Vagina (tissue), 2 donors: ENCODE data around the gene HOXB6.

ENCODE experiments used
- POLR2A ChIP-seq, 2 donors: fragments of 450-650 bp; IDR thresholded peaks; one replicate each; pipeline ENCODE4 v1.6.1; 2017; ENCODE audit warnings: antibody characterized with exemption in 2 of 2, mild to moderate bottlenecking in 2 of 2, moderate library complexity in 2 of 2
- TF ChIP-seq, protein P1 (sequence below), 3 experiments: fragments of 450-650 bp in 2 of 3; fragments of 200-600 bp in 1 of 3; sonication (generic) in 1 of 3; IDR thresholded peaks; one replicate each; pipeline ENCODE4 v1.5.1; 2017 to 2019; ENCODE audit warnings: antibody characterized with exemption in 3 of 3, mild to moderate bottlenecking in 2 of 3, moderate library complexity in 2 of 3

GRCh38 chr17:48558831-48559121, 46.0 kb downstream of the HOXB6 start:
- TF ChIP-seq, protein P1, sequence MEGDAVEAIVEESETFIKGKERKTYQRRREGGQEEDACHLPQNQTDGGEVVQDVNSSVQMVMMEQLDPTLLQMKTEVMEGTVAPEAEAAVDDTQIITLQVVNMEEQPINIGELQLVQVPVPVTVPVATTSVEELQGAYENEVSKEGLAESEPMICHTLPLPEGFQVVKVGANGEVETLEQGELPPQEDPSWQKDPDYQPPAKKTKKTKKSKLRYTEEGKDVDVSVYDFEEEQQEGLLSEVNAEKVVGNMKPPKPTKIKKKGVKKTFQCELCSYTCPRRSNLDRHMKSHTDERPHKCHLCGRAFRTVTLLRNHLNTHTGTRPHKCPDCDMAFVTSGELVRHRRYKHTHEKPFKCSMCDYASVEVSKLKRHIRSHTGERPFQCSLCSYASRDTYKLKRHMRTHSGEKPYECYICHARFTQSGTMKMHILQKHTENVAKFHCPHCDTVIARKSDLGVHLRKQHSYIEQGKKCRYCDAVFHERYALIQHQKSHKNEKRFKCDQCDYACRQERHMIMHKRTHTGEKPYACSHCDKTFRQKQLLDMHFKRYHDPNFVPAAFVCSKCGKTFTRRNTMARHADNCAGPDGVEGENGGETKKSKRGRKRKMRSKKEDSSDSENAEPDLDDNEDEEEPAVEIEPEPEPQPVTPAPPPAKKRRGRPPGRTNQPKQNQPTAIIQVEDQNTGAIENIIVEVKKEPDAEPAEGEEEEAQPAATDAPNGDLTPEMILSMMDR (IDR thresholded peaks at IDR 0.05), result no peak
- TF ChIP-seq POLR2A (IDR thresholded peaks at IDR 0.05), result no peak
